Measurements from ENCODE around the gene DMAP1.

Gene DMAP1

DNA sequence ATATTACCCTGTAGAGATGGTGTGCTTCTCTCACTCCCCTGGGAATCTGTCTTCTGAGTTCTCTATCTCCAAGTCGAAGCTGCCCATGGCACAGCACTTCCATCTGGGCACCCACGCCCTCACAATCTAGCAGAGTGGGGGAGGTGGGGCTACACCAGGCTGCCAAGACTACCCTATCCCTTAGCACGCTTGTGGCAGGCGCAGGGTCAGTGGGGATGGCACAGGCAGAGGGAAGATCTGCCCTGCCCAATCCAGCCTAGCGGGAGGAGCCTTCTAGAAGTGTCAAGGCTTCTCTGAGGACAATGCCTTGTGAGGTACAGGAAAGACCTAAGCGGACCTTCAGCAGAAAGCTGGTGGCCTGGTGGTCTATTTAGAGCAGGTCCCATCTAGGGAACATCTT, 49.1 kb downstream of the DMAP1 start:
- H2BK120ac ChIP-seq (ENCODE audit: insufficient read depth, low read length, poor library complexity), result no peak overlapping the region
- WGBS (ENCODE audit: extremely low coverage, insufficient coverage, insufficient read length), result no CpG with 5 or more reads among the region's 6 CpGs
- no peaks in the 10 kb centered on the region for H3K79me1 ChIP-seq (ENCODE audit: low read length)
- H3K4me2 ChIP-seq (ENCODE audit: low read length), result no peak overlapping the region
- H4K91ac ChIP-seq (ENCODE audit: low read depth, low read length), result no peak overlapping the region
- no peak overlapping the region for H3K4me3 ChIP-seq (ENCODE audit: low read depth, low read length)
- no peak for DNase-seq
- H3K36me3 ChIP-seq (ENCODE audit: control insufficient read depth in 1 of 2, insufficient read depth in 2 of 2, low read length in 2 of 2), result peaks cover 0 to 2% of the 10 kb centered on the region in 2 experiments
- no peak overlapping the region for H2AFZ ChIP-seq (ENCODE audit: insufficient read depth, low read length, poor library complexity)
- no peak overlapping the region for H3K27ac ChIP-seq (ENCODE audit: low read depth, low read length)
- no peak overlapping the region for H4K8ac ChIP-seq (ENCODE audit: low read depth, low read length)
- H2BK12ac ChIP-seq (ENCODE audit: low read length), result no peak overlapping the region
- no peaks in the 10 kb centered on the region for H3K27me3 ChIP-seq (ENCODE audit: insufficient read depth, low read length)
- no peak overlapping the region for H2BK5ac ChIP-seq (ENCODE audit: low read depth, low read length, poor library complexity)
- no peak overlapping the region for H3K9ac ChIP-seq (ENCODE audit: low read length)
- no peak overlapping the region for H3K4ac ChIP-seq (ENCODE audit: low read depth, low read length)
- H4K12ac ChIP-seq (ENCODE audit: low read depth, low read length), result no peak overlapping the region
- H3K14ac ChIP-seq (ENCODE audit: low read length), result no peak overlapping the region
- H3K4me1 ChIP-seq (ENCODE audit: control insufficient read depth in 1 of 2, insufficient read depth in 2 of 2, low read length in 2 of 2), result peaks cover 3 to 4% of the 10 kb centered on the region in 2 experiments
- no peak overlapping the region for H3K23ac ChIP-seq (ENCODE audit: low read length)
- peaks cover 2% of the 10 kb centered on the region for H3K9me3 ChIP-seq (ENCODE audit: insufficient read depth, low read depth, low read length)
- H3K79me2 ChIP-seq (ENCODE audit: control insufficient read depth, insufficient read depth, low read length, poor library complexity), result no peaks in the 10 kb centered on the region
- no peak overlapping the region for H3K18ac ChIP-seq (ENCODE audit: low read length)
- no peak overlapping the region for H2AK5ac ChIP-seq (ENCODE audit: low read length)

DNA sequence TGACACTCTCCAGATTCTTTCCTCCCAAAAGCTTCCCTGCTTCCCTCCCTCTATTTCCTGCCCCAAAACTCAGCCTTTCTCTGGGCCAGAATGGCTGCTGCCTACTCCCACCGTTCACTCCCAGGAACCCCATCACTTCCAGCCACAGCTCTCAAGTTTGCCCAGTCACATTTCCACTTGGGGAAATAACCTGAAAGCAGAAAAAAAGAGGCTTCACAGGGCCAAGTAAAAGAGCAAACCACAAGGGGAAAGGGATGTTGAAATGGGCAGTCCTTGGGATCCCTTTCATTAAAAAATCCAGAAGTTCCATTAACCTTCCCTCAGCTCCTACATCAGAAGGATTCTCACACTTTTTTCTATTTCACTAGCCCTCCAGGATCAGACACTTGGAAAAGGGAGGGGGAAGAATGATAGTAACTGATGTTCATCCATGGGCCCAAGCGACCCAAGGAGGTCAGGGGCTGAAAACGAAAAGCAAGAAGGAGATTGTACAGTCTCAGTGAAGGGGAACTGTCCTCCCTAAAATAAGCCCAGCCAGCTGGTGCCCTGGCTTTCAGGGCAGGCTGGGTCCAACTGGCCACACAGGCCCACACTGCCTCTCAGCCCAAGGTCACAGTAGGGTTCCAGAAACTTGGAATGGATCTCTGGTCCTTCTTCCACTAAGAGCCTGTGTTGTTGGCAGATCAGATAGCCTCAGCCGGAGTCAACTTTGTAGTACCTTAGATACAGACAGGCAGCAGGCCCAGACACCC, 49.7 kb downstream of the DMAP1 start:
- H3K14ac ChIP-seq (ENCODE audit: low read length), result no peak overlapping the region
- no peak overlapping the region for H3K23ac ChIP-seq (ENCODE audit: low read length)
- no CpG with 5 or more reads among the region's 4 CpGs for WGBS (ENCODE audit: extremely low coverage, insufficient coverage, insufficient read length)

DNA sequence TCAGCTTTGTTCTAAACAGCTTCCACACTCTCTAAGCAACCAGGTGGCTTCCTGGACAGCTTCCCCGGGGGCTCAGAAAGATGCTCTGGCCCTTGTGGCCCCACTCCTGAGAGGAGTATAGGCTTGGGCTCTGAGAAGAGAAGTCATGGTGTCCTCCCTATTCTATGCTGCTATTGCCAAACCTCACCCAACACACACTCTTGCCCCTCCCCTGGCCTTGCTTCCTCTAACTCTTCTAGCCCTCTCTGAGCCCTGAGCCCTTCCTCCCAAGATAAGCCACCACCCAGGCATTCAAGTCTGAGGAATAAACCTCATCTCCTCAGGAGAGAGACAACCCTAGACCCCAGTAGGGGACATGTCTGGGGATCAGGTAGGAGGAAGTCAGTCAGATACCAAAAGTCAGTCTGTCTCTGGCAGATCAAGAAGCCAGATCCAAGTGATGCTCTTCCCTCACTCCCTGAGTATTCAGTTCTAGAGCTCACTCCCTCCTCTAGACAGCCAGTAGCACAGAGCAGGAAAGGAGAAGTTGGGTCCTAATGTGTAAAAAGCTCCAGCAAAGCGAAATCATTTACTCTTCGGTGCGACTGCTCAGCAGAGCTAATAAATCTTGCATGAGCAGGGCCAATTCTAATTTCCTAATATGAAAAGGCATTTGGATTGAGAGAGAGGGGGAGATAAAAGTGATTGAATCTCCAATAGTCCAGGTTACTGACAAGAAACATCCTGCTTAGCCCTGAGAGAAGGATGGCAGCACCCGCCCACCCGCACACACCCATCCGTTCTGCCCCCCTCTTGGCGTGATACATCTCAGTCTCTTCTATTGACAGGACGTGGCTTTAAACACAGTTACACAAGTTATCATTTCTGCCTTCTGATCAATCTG, 50.5 kb downstream of the DMAP1 start:
- DNase-seq, result no peak
- Histone ChIP-seq H2BK5ac (ENCODE audit: low read depth, low read length, poor library complexity) (no peak overlapping the region), H4K8ac (ENCODE audit: low read depth, low read length) (no peak overlapping the region), H3K36me3 (ENCODE audit: control insufficient read depth in 1 of 2, insufficient read depth in 2 of 2, low read length in 2 of 2) (peaks cover 0 to 2% of the 10 kb centered on the region in 2 experiments), H3K9me3 (ENCODE audit: insufficient read depth, low read depth, low read length) (peaks cover 2% of the 10 kb centered on the region), H3K9ac (ENCODE audit: low read length) (no peak overlapping the region), H2AK5ac (ENCODE audit: low read length) (no peak overlapping the region), H3K79me1 (ENCODE audit: low read length) (no peaks in the 10 kb centered on the region), H3K79me2 (ENCODE audit: control insufficient read depth, insufficient read depth, low read length, poor library complexity) (no peaks in the 10 kb centered on the region), H2AFZ (ENCODE audit: insufficient read depth, low read length, poor library complexity) (no peak overlapping the region), H3K18ac (ENCODE audit: low read length) (no peak overlapping the region), H3K4ac (ENCODE audit: low read depth, low read length) (no peak overlapping the region), H2BK12ac (ENCODE audit: low read length) (no peak overlapping the region), H3K14ac (ENCODE audit: low read length) (no peak overlapping the region), H3K23ac (ENCODE audit: low read length) (no peak overlapping the region), H3K4me3 (ENCODE audit: low read depth, low read length) (no peak overlapping the region), H3K4me1 (ENCODE audit: control insufficient read depth in 1 of 2, insufficient read depth in 2 of 2, low read length in 2 of 2) (peaks cover 3 to 4% of the 10 kb centered on the region in 2 experiments), H3K4me2 (ENCODE audit: low read length) (no peak overlapping the region), H3K27ac (ENCODE audit: low read depth, low read length) (no peak overlapping the region), H3K27me3 (ENCODE audit: insufficient read depth, low read length) (no peaks in the 10 kb centered on the region), H4K91ac (ENCODE audit: low read depth, low read length) (no peak overlapping the region), H4K12ac (ENCODE audit: low read depth, low read length) (no peak overlapping the region), H2BK120ac (ENCODE audit: insufficient read depth, low read length, poor library complexity) (no peak overlapping the region)
- WGBS (ENCODE audit: extremely low coverage, insufficient coverage, insufficient read length), result no CpG with 5 or more reads among the region's 9 CpGs

More for the DNA sequence above, 49.7 kb downstream of the DMAP1 start:
- no peak overlapping the region for H4K8ac ChIP-seq (ENCODE audit: low read depth, low read length)
- no peak overlapping the region for H3K27ac ChIP-seq (ENCODE audit: low read depth, low read length)
- H3K9ac ChIP-seq (ENCODE audit: low read length), result no peak overlapping the region
- H2AK5ac ChIP-seq (ENCODE audit: low read length), result no peak overlapping the region
- H3K4me1 ChIP-seq (ENCODE audit: control insufficient read depth in 1 of 2, insufficient read depth in 2 of 2, low read length in 2 of 2), result peaks cover 3 to 4% of the 10 kb centered on the region in 2 experiments
- H2BK12ac ChIP-seq (ENCODE audit: low read length), result no peak overlapping the region
- H2AFZ ChIP-seq (ENCODE audit: insufficient read depth, low read length, poor library complexity), result no peak overlapping the region
- peaks cover 0 to 2% of the 10 kb centered on the region in 2 experiments for H3K36me3 ChIP-seq (ENCODE audit: control insufficient read depth in 1 of 2, insufficient read depth in 2 of 2, low read length in 2 of 2)
- H3K18ac ChIP-seq (ENCODE audit: low read length), result no peak overlapping the region
- no peaks in the 10 kb centered on the region for H3K79me1 ChIP-seq (ENCODE audit: low read length)
- H2BK5ac ChIP-seq (ENCODE audit: low read depth, low read length, poor library complexity), result no peak overlapping the region
- no peak overlapping the region for H3K4me2 ChIP-seq (ENCODE audit: low read length)
- H3K9me3 ChIP-seq (ENCODE audit: insufficient read depth, low read depth, low read length), result peaks cover 2% of the 10 kb centered on the region
- no peak overlapping the region for H3K4me3 ChIP-seq (ENCODE audit: low read depth, low read length)
- H2BK120ac ChIP-seq (ENCODE audit: insufficient read depth, low read length, poor library complexity), result no peak overlapping the region
- H4K12ac ChIP-seq (ENCODE audit: low read depth, low read length), result no peak overlapping the region
- no peak overlapping the region for H3K4ac ChIP-seq (ENCODE audit: low read depth, low read length)
- no peaks in the 10 kb centered on the region for H3K79me2 ChIP-seq (ENCODE audit: control insufficient read depth, insufficient read depth, low read length, poor library complexity)
- DNase-seq, result no peak
- no peak overlapping the region for H4K91ac ChIP-seq (ENCODE audit: low read depth, low read length)
- H3K27me3 ChIP-seq (ENCODE audit: insufficient read depth, low read length), result no peaks in the 10 kb centered on the region

DNA sequence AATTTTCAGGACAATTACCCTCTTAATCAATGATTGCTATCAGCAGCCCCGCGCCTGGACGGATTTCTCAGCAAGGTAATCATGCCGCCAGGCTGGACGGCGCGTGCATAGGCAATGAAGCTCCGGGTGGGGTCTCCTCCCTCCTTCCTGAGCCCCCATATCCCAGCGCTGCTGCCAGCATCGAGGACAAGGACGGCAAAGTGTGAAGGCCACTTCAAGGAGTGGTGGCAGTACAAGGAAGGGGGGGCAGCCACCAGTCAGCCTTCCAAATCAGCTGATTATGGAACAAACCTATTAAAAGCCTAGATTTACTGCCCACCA, 51.1 kb downstream of the DMAP1 start:
- Histone ChIP-seq H2BK120ac (ENCODE audit: insufficient read depth, low read length, poor library complexity) (no peak overlapping the region), H3K9ac (ENCODE audit: low read length) (no peak overlapping the region), H2BK5ac (ENCODE audit: low read depth, low read length, poor library complexity) (no peak overlapping the region), H3K4ac (ENCODE audit: low read depth, low read length) (no peak overlapping the region), H3K14ac (ENCODE audit: low read length) (no peak overlapping the region), H3K18ac (ENCODE audit: low read length) (no peak overlapping the region), H4K12ac (ENCODE audit: low read depth, low read length) (no peak overlapping the region), H3K4me1 (ENCODE audit: control insufficient read depth in 1 of 2, insufficient read depth in 2 of 2, low read length in 2 of 2) (peaks cover 3 to 4% of the 10 kb centered on the region in 2 experiments), H3K79me2 (ENCODE audit: control insufficient read depth, insufficient read depth, low read length, poor library complexity) (no peaks in the 10 kb centered on the region), H2AFZ (ENCODE audit: insufficient read depth, low read length, poor library complexity) (no peak overlapping the region), H3K23ac (ENCODE audit: low read length) (no peak overlapping the region), H2AK5ac (ENCODE audit: low read length) (no peak overlapping the region), H3K79me1 (ENCODE audit: low read length) (no peaks in the 10 kb centered on the region), H3K27me3 (ENCODE audit: insufficient read depth, low read length) (no peaks in the 10 kb centered on the region), H3K4me2 (ENCODE audit: low read length) (no peak overlapping the region), H3K36me3 (ENCODE audit: control insufficient read depth in 1 of 2, insufficient read depth in 2 of 2, low read length in 2 of 2) (peaks cover 0 to 2% of the 10 kb centered on the region in 2 experiments), H3K9me3 (ENCODE audit: insufficient read depth, low read depth, low read length) (peaks cover 2% of the 10 kb centered on the region), H4K8ac (ENCODE audit: low read depth, low read length) (no peak overlapping the region), H4K91ac (ENCODE audit: low read depth, low read length) (no peak overlapping the region), H2BK12ac (ENCODE audit: low read length) (no peak overlapping the region), H3K4me3 (ENCODE audit: low read depth, low read length) (no peak overlapping the region), H3K27ac (ENCODE audit: low read depth, low read length) (no peak overlapping the region)
- no peak for DNase-seq
- WGBS (ENCODE audit: extremely low coverage, insufficient coverage, insufficient read length), result no CpG with 5 or more reads among the region's 11 CpGs

Data from trophoblast cell (in vitro differentiated cells and primary cell).